GM20431 (cell line): ENCODE data around the gene JMJD1C.
"Not testable (repeated sequence)": the region's sequence is repeated elsewhere in the genome, so short reads cannot be mapped to it uniquely, and the experiment has no call there.

ENCODE experiments used
- in situ Hi-C: fragments of 300-500 bp; cut with MseI, MboI; formaldehyde crosslinking; loops from one replicate; pipeline ENCODE4 v1.15.0; 2020; ENCODE audit warnings: low sequenced_read_pairs; ENCODE audit not compliant: unreplicated experiment

JMJD1C gene

DNA sequence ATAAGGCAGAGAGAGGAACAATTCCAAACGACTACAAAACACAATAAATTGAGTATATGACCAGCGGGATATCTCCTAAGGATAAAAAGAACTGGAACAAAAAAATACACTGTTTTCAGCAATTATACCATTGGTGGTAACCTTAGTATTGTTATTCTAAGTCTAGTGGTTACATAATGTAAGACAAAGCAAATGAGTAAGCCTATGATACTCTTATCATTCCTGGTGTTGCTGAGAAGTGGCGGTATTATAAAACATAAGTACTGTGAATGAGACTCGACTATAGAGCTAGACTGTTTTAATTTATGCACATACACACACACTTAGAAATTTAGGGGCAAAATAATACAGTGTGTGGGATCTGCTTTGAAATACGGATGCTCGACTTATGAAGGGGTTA, 225.0 kb downstream of the JMJD1C start:
- in situ Hi-C loops: no loop called here

- in situ Hi-C loops: no loop called here
Measured at GRCh38 chr10:63238501-63238900, 227.3 kb downstream of the JMJD1C start.

GRCh38 chr10:63237396-63237795, 228.4 kb downstream of the JMJD1C start:
- in situ Hi-C loops: no loop called here

DNA sequence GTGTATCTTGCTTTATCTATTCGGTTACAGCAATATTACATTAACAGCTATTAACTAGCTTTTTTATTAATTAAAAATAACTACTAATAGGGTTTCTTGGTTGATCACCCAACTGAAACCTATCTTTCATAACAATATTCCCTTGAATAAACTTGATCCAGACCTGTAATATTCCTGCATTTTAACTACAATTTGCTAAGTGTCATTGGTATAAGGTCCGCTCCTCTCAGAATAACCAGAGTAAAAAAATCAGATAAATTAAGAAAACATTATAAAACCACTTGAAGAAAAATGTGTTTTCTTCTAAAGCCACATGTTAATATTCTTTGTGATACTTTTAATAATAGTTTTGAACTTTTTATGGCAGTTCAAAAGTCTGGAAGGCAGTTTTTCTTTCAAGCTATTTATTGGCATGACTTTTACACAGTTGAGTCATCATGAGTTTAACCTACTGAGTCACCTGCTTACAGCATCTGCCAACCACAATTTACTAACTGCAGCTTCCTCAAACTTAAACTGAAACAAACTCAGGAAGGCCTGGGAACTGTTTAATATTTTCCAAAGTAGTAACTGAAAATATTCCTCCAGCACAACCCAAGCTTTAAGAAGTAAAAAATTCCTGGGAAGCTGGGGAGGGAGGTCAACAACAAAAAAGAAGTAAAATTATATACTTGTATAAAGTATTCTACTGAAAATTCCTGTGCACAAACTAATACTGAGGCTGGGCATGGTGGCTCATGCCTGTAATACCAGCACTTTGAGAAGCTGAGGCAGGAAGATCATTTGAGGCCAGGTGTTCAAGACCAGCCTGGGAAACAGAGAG, 229.5 kb downstream of the JMJD1C start:
- in situ Hi-C loops: no loop called here

DNA sequence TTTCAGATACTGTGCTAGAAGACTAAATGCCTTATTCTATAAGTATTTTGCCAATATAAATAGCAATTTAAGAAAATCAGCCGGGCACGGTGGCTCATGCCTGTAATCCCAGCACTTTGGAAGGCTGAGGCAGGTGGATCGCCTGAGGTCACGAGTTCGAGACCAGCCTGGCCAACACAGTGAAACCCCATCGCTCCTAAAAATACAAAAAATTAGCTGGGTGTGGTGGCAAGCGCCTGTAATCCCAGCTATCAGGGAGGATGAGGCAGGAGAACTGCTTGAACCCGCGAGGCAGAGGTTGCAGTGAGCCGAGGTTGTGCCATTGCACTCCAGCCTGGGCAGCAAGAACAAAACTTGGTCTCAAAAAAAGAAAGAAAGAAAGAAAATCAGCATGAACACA, 230.6 kb downstream of the JMJD1C start:
- in situ Hi-C loops: not testable (repeated sequence)

- in situ Hi-C loops: no loop called here
Measured at GRCh38 chr10:63229161-63229560, 236.6 kb downstream of the JMJD1C start.

DNA sequence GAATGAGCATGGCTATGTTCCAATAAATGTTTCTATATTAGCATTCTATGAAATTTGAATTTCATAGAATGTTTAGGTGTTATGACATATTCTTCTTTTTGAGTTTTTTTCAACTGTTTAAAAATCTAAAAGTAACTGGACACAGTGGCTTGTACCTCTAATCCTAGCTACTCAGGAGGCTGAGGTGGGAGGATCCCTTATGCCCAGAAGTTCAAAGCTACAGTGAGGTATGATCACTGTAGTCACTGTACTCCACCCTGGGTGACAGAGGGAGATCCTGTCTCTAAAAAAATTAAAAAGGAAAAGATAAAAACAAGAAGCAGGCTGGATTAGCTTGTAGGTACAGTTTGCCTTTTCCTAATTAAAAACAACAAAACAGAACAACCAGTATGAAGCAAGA, 237.5 kb downstream of the JMJD1C start:
- in situ Hi-C loops: no loop called here

DNA sequence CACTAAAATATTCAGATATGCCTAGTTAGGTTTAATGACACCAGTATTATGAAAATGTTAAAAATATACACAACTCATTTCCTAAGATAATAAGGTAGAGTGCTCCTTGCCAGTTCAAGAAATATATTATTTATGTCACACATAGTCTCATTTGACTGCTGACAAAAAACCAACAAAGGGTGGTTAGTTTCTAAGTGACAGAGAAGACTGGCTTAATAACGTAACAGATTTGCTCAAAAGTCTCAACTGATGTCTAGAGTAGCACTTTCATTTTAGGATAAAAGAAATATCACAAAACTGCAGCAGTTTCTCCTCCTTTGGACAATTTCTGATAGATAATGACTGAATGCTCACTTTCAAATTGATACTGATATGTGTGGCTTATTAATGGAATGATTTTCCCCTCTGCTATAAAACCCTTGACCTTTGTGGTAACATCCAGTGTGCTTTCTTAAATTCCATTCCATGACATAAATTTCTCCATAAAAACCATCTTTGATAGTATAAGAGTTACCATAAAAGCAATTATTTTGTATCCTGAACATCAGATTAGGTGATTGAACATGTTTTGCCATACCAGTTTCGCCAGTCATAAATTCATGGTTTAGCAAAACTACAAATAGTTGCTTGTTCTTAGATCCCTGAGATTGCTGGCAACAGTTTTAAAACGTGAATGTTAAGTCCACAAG, 238.4 kb downstream of the JMJD1C start:
- in situ Hi-C loops: no loop called here

DNA sequence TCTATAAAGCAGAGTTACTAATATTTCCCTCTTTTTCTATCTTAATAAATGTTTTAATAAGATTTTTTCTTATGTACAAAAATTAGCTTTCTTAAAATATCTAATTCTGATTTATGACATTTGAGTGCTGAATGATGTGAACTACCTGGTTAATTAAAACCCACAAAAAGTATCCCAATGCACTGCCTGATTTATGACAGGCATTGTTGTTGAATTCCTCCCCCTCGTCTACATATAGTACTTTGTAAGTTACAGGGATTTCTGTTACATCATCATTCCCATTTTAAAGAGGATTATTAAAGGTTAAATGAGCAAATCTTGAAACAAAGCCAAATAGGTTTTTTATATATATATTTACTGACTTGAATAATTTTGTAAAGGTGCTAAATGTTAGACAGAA, 241.5 kb downstream of the JMJD1C start:
- in situ Hi-C loops: loop anchor here (25.0 kb wide), 1 partner anchor 388 kb away; no protein-coding TSS in a partner anchor

GRCh38 chr10:63221950-63222349, 243.8 kb downstream of the JMJD1C start:
- in situ Hi-C loops: loop anchor here (25.0 kb wide), 1 partner anchor 390 kb away; no protein-coding TSS in a partner anchor

- in situ Hi-C loops: loop anchor here (25.0 kb wide), 1 partner anchor 393 kb away; no protein-coding TSS in a partner anchor
Measured at GRCh38 chr10:63219749-63220148, 246.0 kb downstream of the JMJD1C start.

GRCh38 chr10:63217120-63217605, 248.6 kb downstream of the JMJD1C start:
- in situ Hi-C loops: loop anchor here (25.0 kb wide), 1 partner anchor 395 kb away; no protein-coding TSS in a partner anchor

- in situ Hi-C loops: loop anchor here (25.0 kb wide), 1 partner anchor 398 kb away; no protein-coding TSS in a partner anchor
Measured at GRCh38 chr10:63214571-63214970, 251.2 kb downstream of the JMJD1C start.

GRCh38 chr10:63213489-63213888, 252.3 kb downstream of the JMJD1C start:
- in situ Hi-C loops: loop anchor here (25.0 kb wide), 1 partner anchor 399 kb away; no protein-coding TSS in a partner anchor

- in situ Hi-C loops: loop anchor here (25.0 kb wide), 1 partner anchor 402 kb away; no protein-coding TSS in a partner anchor
Measured at GRCh38 chr10:63210611-63211196, 255.1 kb downstream of the JMJD1C start.

- in situ Hi-C loops: loop anchor here (25.0 kb wide), 1 partner anchor 403 kb away; no protein-coding TSS in a partner anchor
Measured at GRCh38 chr10:63209705-63210104, 256.1 kb downstream of the JMJD1C start.

DNA sequence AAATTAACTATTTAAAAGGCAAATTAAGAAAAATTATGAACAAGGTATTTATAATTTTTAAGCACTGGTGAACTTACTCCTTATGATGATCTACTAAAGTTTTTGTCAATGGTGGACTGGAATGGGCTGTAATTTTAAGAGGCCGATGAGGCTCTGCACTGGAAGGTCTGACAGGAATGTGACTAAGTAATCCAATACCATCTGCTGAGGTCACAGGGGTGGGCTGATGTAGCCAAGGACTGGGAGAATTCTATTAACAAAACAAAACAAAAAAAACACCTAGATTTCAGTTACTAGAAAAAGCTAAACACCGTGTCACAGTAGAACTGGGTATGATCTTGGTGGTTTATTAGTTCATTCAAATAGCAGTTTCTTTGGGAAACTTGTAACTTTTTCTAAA, 256.8 kb downstream of the JMJD1C start:
- in situ Hi-C loops: loop anchor here (25.0 kb wide), 1 partner anchor 403 kb away; no protein-coding TSS in a partner anchor

- in situ Hi-C loops: loop anchor here (25.0 kb wide), 1 partner anchor 405 kb away; no protein-coding TSS in a partner anchor
Measured at GRCh38 chr10:63206997-63207811, 258.6 kb downstream of the JMJD1C start.

- in situ Hi-C loops: loop anchor here (25.0 kb wide), 1 partner anchor 406 kb away; no protein-coding TSS in a partner anchor
Measured at GRCh38 chr10:63206576-63206975, 259.2 kb downstream of the JMJD1C start.
